ENCODE results near the gene TRIM63.

Gene TRIM63

DNA sequence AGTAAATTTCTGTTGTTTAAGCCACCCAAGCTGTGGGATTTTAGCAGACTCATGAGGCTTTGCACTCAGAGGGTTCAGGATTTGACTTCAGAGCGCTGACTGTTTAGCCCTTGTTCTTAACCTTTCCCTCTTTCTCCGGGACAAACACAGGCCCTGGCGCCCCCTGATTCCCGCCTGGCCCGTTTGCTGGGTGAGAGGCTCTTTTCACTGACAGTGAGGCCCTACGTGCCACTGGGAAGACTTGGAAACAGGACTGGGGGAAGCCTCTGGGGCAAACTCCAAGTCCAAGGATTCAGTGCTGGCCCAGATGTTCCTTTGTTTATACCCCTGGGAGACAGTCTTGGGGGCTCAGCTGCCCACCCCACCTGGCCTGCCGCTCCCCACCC lies 11.7 kb upstream of the TRIM63 start:
- TF ChIP-seq, protein P1, sequence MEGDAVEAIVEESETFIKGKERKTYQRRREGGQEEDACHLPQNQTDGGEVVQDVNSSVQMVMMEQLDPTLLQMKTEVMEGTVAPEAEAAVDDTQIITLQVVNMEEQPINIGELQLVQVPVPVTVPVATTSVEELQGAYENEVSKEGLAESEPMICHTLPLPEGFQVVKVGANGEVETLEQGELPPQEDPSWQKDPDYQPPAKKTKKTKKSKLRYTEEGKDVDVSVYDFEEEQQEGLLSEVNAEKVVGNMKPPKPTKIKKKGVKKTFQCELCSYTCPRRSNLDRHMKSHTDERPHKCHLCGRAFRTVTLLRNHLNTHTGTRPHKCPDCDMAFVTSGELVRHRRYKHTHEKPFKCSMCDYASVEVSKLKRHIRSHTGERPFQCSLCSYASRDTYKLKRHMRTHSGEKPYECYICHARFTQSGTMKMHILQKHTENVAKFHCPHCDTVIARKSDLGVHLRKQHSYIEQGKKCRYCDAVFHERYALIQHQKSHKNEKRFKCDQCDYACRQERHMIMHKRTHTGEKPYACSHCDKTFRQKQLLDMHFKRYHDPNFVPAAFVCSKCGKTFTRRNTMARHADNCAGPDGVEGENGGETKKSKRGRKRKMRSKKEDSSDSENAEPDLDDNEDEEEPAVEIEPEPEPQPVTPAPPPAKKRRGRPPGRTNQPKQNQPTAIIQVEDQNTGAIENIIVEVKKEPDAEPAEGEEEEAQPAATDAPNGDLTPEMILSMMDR (IDR thresholded peaks at IDR 0.05; ENCODE audit: insufficient read depth, low read depth, low read length, missing control alignments) = no peak
- no peak overlapping the region for H3K4me3 ChIP-seq (ENCODE audit: low read depth, low read length)
- no peak for DNase-seq (ENCODE audit: low read depth)

DNA sequence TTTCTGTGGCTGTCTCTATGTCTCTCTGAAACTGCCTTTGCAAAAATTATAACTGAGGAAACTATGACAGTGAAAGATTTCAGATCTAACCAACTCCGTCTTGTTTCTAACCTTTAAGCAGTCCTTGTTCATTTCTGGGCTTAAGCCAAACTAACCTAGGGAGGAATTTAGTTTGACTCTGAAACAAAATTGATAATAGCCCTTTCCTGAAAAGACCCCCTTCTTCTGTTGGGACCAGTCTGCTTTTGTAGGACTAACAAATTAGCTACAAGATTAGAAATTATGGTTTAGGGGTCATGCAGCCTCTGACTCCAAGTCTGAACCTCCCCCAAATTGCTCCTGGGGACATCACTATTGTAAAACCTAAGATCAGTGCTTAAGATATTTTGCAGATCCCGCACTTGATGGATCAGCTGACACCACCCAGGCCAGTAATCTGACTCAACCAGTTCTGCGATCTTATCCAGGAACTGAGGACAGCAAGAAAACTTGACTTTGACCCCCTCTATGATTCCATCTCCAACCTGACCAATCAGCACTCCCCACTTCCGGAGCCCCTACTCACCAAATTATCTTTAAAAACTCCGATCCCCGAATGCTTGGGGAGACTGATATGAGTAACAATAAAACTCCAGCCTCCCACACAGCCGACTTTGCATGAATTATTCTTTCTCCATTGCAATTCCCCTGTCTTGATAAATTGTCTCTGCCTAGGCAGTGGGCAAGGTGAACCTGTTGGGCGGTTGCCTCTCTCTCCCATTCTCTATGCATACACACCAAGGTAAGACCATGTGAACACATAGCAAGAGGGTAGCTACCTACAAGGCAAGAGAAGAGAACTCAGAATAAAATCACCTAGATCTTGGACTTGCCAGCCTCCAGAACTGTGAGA lies 11.1 kb upstream of the TRIM63 start:
- TF ChIP-seq, protein P1 (IDR thresholded peaks at IDR 0.05; ENCODE audit: insufficient read depth, low read depth, low read length, missing control alignments) = no peak
- DNase-seq (ENCODE audit: low read depth) = no peak

DNA sequence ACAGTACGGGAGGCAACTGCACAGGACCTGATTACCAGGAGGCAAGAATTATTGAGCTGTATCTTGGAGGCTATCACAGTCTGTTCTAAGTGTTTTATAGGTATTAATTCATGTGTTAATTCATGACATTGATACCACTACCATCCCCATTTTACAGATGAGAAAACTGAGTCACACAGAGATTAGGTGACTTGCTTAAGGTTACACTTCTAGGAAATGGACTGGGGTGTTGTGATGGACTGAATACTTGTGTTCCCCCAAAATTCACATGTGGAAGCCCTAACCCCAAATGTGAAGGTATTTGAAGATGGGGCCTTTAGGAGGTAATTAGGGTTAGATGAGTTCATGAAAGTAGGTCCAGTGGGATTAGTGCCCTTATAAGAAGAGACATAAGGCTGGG lies 10.1 kb upstream of the TRIM63 start:
- DNase-seq (ENCODE audit: low read depth) = no peak
- TF ChIP-seq, protein P1 (IDR thresholded peaks at IDR 0.05; ENCODE audit: insufficient read depth, low read depth, low read length, missing control alignments) = no peak
- no peak overlapping the region for H3K4me3 ChIP-seq (ENCODE audit: low read depth, low read length)

More for the DNA sequence above, 11.1 kb upstream of the TRIM63 start:
- no peak overlapping the region for H3K4me3 ChIP-seq (ENCODE audit: low read depth, low read length)

DNA sequence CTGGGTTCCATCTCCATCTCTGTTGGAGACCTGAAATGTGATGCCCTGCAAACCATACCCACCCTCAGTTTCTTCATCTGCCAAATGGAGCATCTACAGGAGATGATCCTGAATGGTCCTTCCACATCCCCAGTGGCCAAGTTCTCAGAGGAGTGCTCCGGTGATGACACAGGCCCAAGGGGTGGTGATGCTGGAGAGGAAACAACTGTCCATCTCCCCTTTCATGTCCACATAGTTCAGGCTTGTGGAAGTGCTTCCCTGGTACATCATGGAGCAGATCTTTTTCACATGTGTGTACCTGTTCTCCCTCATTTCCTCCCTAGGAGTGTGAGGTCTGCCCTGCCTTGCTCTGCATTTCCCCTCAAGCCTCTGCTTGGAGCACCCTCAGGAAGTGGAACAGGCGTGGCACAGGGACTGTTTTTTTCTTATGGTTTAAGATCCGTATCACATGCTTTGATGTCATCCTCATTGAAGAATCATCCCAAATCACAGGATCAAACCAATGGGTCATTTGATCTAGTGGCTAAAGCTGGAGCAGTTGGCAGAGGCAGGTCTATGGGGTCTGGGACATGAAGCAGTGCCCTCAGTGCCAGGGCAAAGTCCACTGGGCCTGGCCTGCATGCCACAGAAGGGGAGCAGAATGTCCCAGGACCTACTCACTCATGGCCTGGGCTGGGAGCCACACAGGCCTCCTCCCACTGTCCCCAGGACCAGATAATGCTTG lies 8.2 kb upstream of the TRIM63 start:
- TF ChIP-seq, protein P1 (IDR thresholded peaks at IDR 0.05; ENCODE audit: insufficient read depth, low read depth, low read length, missing control alignments) = no peak
- no peak overlapping the region for H3K4me3 ChIP-seq (ENCODE audit: low read depth, low read length)
- DNase-seq (ENCODE audit: low read depth) = no peak

DNA sequence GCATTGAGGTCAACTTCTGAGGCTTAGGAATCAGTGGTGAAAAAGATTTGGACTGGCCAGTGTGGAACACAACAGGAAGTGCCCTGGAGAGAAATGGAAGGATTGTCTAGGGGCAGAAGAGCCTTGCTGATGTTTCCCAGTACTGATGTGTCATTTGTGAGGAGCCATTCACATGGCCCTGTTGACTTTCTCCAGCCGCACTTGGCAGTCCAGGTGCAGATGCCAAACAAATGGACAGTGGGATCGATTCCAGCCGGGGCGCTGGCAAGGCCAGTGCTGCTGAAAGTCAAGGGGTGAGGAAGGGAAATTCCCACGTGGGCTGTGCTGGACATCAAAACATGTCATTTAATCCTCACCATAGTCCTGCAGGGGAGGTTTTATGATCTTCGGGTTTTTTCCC lies 4.9 kb upstream of the TRIM63 start:
- DNase-seq (ENCODE audit: low read depth) = no peak
- TF ChIP-seq, protein P1 (IDR thresholded peaks at IDR 0.05; ENCODE audit: insufficient read depth, low read depth, low read length, missing control alignments) = no peak
- no peak overlapping the region for H3K4me3 ChIP-seq (ENCODE audit: low read depth, low read length)

DNA sequence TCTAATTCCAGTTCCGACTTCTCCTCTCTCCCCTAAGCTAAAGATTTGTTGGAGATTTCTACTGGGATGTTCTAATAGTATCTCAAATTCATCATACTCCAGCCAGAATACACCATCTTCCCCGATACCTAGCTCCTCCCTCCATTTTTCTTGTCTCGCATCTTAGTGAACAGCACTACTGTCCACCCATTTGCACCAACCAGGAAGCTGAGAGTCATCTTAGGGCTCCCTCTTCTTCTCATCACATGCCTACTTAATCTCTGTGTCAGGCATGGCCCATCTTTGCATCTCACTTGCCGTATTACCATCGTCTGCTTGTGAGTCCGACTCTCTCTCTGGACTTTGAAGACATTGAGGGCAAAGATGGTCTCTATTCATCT lies 3.5 kb upstream of the TRIM63 start:
- DNase-seq (ENCODE audit: low read depth) = no peak
- no peak overlapping the region for H3K4me3 ChIP-seq (ENCODE audit: low read depth, low read length)
- TF ChIP-seq, protein P1 (IDR thresholded peaks at IDR 0.05; ENCODE audit: insufficient read depth, low read depth, low read length, missing control alignments) = no peak
